Activated T-helper 17 cell treated with anti-CD3 and anti-CD28 coated beads, Interleukin-2, amount 50 U/mL, for 72 hours (primary cell): ENCODE data around the gene SLC1A1. TPM values are rescaled to one million over a fixed set of nuclear protein-coding genes. Genes with fewer than 3 reads are reported as not detected.
A peak's percentile ranks its signal among the peaks of the same experiment; 100 is the strongest.

Source experiments
- ATAC-seq: fragments of 150-1000 bp; cut with Tn5 transposase; replicated peaks from 2 replicates; pipeline ENCODE4 v1.10.0; 2021; ENCODE audit warnings: mild to moderate bottlenecking, moderate library complexity
- H3K27ac Mint-ChIP-seq: one replicate; pipeline ENCODE4 v1.8.0; 2022; ENCODE audit warnings: mixed read lengths
- H3K27me3 Mint-ChIP-seq: one replicate; pipeline ENCODE4 v1.8.0; 2022; ENCODE audit warnings: mixed read lengths
- H3K36me3 Mint-ChIP-seq: one replicate; pipeline ENCODE4 v1.8.0; 2022; ENCODE audit warnings: low read depth, mild to moderate bottlenecking, mixed read lengths
- H3K4me1 Mint-ChIP-seq: one replicate; pipeline ENCODE4 v1.8.0; 2022; ENCODE audit warnings: mixed read lengths
- H3K4me3 Mint-ChIP-seq: one replicate; pipeline ENCODE4 v1.8.0; 2022; ENCODE audit warnings: mild to moderate bottlenecking, mixed read lengths
- H3K9me3 Mint-ChIP-seq: one replicate; pipeline ENCODE4 v1.8.0; 2022; ENCODE audit warnings: mixed read lengths
- total RNA-seq, 2 donors: library from RNA; stranded (reverse); gene quantifications; one replicate each; pipeline ENCODE4 v1.2.3, GENCODE V29; 2022

Gene SLC1A1
- total RNA-seq, 2 donors from 2014 or later, result 0.45 TPM; not detected in 1

GRCh38 chr9:4620057-4620765 lies 129.9 kb downstream of the SLC1A1 start:
- peak overlapping the region; percentile 33 for H3K4me3 Mint-ChIP-seq
- peak; percentile 87 for ATAC-seq
- peaks cover 3% of the 10 kb centered on the region for H3K27me3 Mint-ChIP-seq
- H3K36me3 Mint-ChIP-seq, result no peaks in the 10 kb centered on the region
- H3K27ac Mint-ChIP-seq, result peak overlapping the region; percentile 81
- H3K9me3 Mint-ChIP-seq, result no peaks in the 10 kb centered on the region
- peaks cover 19% of the 10 kb centered on the region for H3K4me1 Mint-ChIP-seq

- Mint-ChIP-seq H3K4me3 (peak overlapping the region; percentile 33), H3K9me3 (no peaks in the 10 kb centered on the region), H3K27me3 (peaks cover 3% of the 10 kb centered on the region), H3K27ac (peak overlapping the region; percentile 81), H3K36me3 (no peaks in the 10 kb centered on the region), H3K4me1 (peaks cover 15% of the 10 kb centered on the region)
- ATAC-seq, result peak; percentile 84
These were observed 130.8 kb downstream of the SLC1A1 start for GRCh38 chr9:4620881-4621555.

- Mint-ChIP-seq H3K4me1 (peaks cover 15% of the 10 kb centered on the region), H3K36me3 (no peaks in the 10 kb centered on the region), H3K27ac (no peak overlapping the region), H3K27me3 (peaks cover 3% of the 10 kb centered on the region), H3K9me3 (no peaks in the 10 kb centered on the region), H3K4me3 (no peak overlapping the region)
- no peak for ATAC-seq
These were observed 131.7 kb downstream of the SLC1A1 start for GRCh38 chr9:4622016-4622415.

- Mint-ChIP-seq H3K36me3 (no peaks in the 10 kb centered on the region), H3K27ac (peak overlapping the region; percentile 10), H3K4me1 (peaks cover 3% of the 10 kb centered on the region), H3K9me3 (no peaks in the 10 kb centered on the region), H3K4me3 (no peak overlapping the region), H3K27me3 (no peaks in the 10 kb centered on the region)
- ATAC-seq, result no peak
These were observed 140.6 kb downstream of the SLC1A1 start for GRCh38 chr9:4630836-4631235.

Other genes with a start within 250 kb of the SLC1A1 start
- gene GLIS3, start 190.4 kb upstream of the SLC1A1 start, total RNA-seq, result under 1 TPM; 0.80 to 0.85 TPM
- 1 to 10 TPM; 2.8 to 3.8 TPM for gene PLPP6, start 171.8 kb downstream of the SLC1A1 start, total RNA-seq
- 1 to 10 TPM in 1 of 2 donors, under 1 TPM in 1; 0.84 to 1.6 TPM for gene SPATA6L, start 176.0 kb downstream of the SLC1A1 start, total RNA-seq
- 10 to 100 TPM in 1 of 2 donors, 1 to 10 TPM in 1; 9.3 to 11.0 TPM for gene CDC37L1, start 189.1 kb downstream of the SLC1A1 start, total RNA-seq